ENCODE measurements around the gene KCNK7.

Gene KCNK7

GRCh38 chr11:65585396-65586246, 10.0 kb downstream of the KCNK7 start:
- FAIRE-seq, result no peak

- no peak for FAIRE-seq
Observed at GRCh38 chr11:65584723-65585171, 10.9 kb downstream of the KCNK7 start.

- FAIRE-seq, result no peak
Observed at GRCh38 chr11:65584106-65584505, 11.5 kb downstream of the KCNK7 start.

GRCh38 chr11:65583589-65583988, 12.0 kb downstream of the KCNK7 start:
- FAIRE-seq, result no peak

GRCh38 chr11:65581928-65582327, 13.7 kb downstream of the KCNK7 start:
- FAIRE-seq, result no peak

GRCh38 chr11:65580756-65581155, 14.8 kb downstream of the KCNK7 start:
- no peak for FAIRE-seq

- no peak for FAIRE-seq
Observed at GRCh38 chr11:65580031-65580692, 15.4 kb downstream of the KCNK7 start.

GRCh38 chr11:65579291-65579690, 16.3 kb downstream of the KCNK7 start:
- FAIRE-seq, result no peak

GRCh38 chr11:65578667-65579066, 16.9 kb downstream of the KCNK7 start:
- FAIRE-seq, result no peak

GRCh38 chr11:65578134-65578533, 17.5 kb downstream of the KCNK7 start:
- no peak for FAIRE-seq

- no peak for FAIRE-seq
Observed at GRCh38 chr11:65577756-65578109, 17.9 kb downstream of the KCNK7 start.

GRCh38 chr11:65576867-65577755, 18.5 kb downstream of the KCNK7 start:
- FAIRE-seq, result no peak

GRCh38 chr11:65576232-65576866, 19.3 kb downstream of the KCNK7 start:
- FAIRE-seq, result no peak

GRCh38 chr11:65575568-65576231, 19.9 kb downstream of the KCNK7 start, which contains the start of gene EHBP1L1:
Gene EHBP1L1 (plus strand): TSS chr11:65576053. CDS start chr11:65576303, 250 bp downstream.
- FAIRE-seq, result no peak

GRCh38 chr11:65574811-65575567, 20.6 kb downstream of the KCNK7 start:
- FAIRE-seq, result no peak

- no peak for FAIRE-seq
Observed at GRCh38 chr11:65574109-65574810, 21.3 kb downstream of the KCNK7 start.

GRCh38 chr11:65573391-65574079, 22.1 kb downstream of the KCNK7 start:
- no peak for FAIRE-seq

- FAIRE-seq, result no peak
Observed at GRCh38 chr11:65572356-65573051, 23.1 kb downstream of the KCNK7 start, which contains the start of gene FAM89B. Gene FAM89B (plus strand): TSS chr11:65572538. CDS start chr11:65572670, 132 bp downstream.

- FAIRE-seq, result no peak
Observed at GRCh38 chr11:65571940-65572339, 23.7 kb downstream of the KCNK7 start.

Measured in TTC549 (cell line).